Neural cell (in vitro differentiated cells): ENCODE data around the gene CDR2. TPM values are rescaled to one million over a fixed set of nuclear protein-coding genes. Genes with fewer than 3 reads are reported as not detected.

Experiments used
- H2AFZ ChIP-seq: fragments of 200-600, 300-800 bp; sonication (generic), shearing (Covaris generic); 2 replicates; pipeline ENCODE4 v1.6.0; 2014; ENCODE audit warnings: low read depth, mild to moderate bottlenecking, antibody characterized with exemption, low read length, moderate library complexity
- H3F3A ChIP-seq: fragments of 200-600 bp; shearing (Covaris generic); 2 replicates; pipeline ENCODE4 v1.6.1; 2016; ENCODE audit warnings: mild to moderate bottlenecking, moderate library complexity, mixed read lengths, antibody characterized with exemption, low read length; ENCODE audit not compliant: insufficient read depth, poor library complexity, severe bottlenecking
- H3K27ac ChIP-seq: fragments of 200-600, 300-800 bp; sonication (generic), shearing (Covaris generic); 2 replicates; pipeline ENCODE4 v1.5.1; 2014; ENCODE audit warnings: mild to moderate bottlenecking, low read length, moderate library complexity
- H3K27me3 ChIP-seq: fragments of 300-800, 200-600 bp; sonication (generic), shearing (Covaris generic); 2 replicates; pipeline ENCODE4 v1.6.0; 2014; ENCODE audit warnings: mild to moderate bottlenecking, low read depth, low read length, moderate library complexity; ENCODE audit not compliant: insufficient read depth
- H3K36me3 ChIP-seq: fragments of 300-800, 200-600 bp; sonication (generic), shearing (Covaris generic); 2 replicates; pipeline ENCODE4 v1.5.1; 2014; ENCODE audit warnings: mild to moderate bottlenecking, antibody characterized with exemption, low read length, moderate library complexity; ENCODE audit not compliant: insufficient read depth
- H3K4me2 ChIP-seq: fragments of 300-800, 200-600 bp; sonication (generic), shearing (Covaris generic); 2 replicates; pipeline ENCODE4 v1.6.0; 2014; ENCODE audit warnings: mild to moderate bottlenecking, low read length
- H3K4me3 ChIP-seq: fragments of 300-800, 200-600 bp; sonication (generic), shearing (Covaris generic); 2 replicates; pipeline ENCODE4 v1.5.1; 2014; ENCODE audit warnings: mild to moderate bottlenecking, low read length, moderate library complexity
- H3K79me2 ChIP-seq: fragments of 200-600 bp; shearing (Covaris generic); replicated peaks from 2 replicates; pipeline ENCODE4 v1.6.0; 2014; ENCODE audit warnings: mild to moderate bottlenecking, low read length, moderate library complexity; ENCODE audit not compliant: insufficient read depth
- H3K9ac ChIP-seq: fragments of 300-800, 200-600 bp; sonication (generic), shearing (Covaris generic); 2 replicates; pipeline ENCODE4 v1.6.1; 2016; ENCODE audit warnings: mild to moderate bottlenecking, low read length, mixed read lengths
- H3K9me2 ChIP-seq: fragments of 200-600 bp; shearing (Covaris generic); 2 replicates; pipeline ENCODE4 v1.6.1; 2016; ENCODE audit warnings: mild to moderate bottlenecking, low read length, mixed read lengths; ENCODE audit not compliant: insufficient read depth
- H3K9me3 ChIP-seq: fragments of 200-600, 300-800 bp; sonication (generic), shearing (Covaris generic); 2 replicates; pipeline ENCODE4 v1.6.1; 2016; ENCODE audit warnings: mild to moderate bottlenecking, mixed run types, low read length, moderate library complexity, mixed read lengths
- H4K20me1 ChIP-seq: fragments of 200-600 bp; shearing (Covaris generic); 2 replicates; pipeline ENCODE4 v1.6.1; 2016; ENCODE audit warnings: mild to moderate bottlenecking, mixed run types; ENCODE audit not compliant: insufficient read depth
- EP300 ChIP-seq: fragments of 450-650 bp; conservative IDR thresholded peaks from 2 replicates; pipeline ENCODE4 v1.6.1; 2014; ENCODE audit warnings: antibody characterized with exemption, mild to moderate bottlenecking, moderate library complexity; ENCODE audit not compliant: poor library complexity, severe bottlenecking
- EZH2 ChIP-seq: fragments of 200-600, 300-800 bp; shearing (Covaris generic), sonication (generic); IDR thresholded peaks from 2 replicates; pipeline ENCODE4 v1.6.1; 2014; ENCODE audit warnings: antibody characterized with exemption, low read length, borderline replicate concordance, mild to moderate bottlenecking; ENCODE audit not compliant: insufficient read depth, poor library complexity, severe bottlenecking
- MXI1 ChIP-seq: fragments of 450-650 bp; conservative IDR thresholded peaks from 2 replicates; pipeline ENCODE4 v1.6.1; 2014; ENCODE audit warnings: antibody characterized with exemption, mild to moderate bottlenecking; ENCODE audit not compliant: poor library complexity, severe bottlenecking
- POLR2AphosphoS5 ChIP-seq: IDR thresholded peaks from 2 replicates; pipeline ENCODE4 v1.6.1; 2012
- RAD21 ChIP-seq: fragments of 450-650 bp; conservative IDR thresholded peaks from 2 replicates; pipeline ENCODE4 v1.6.1; 2014; ENCODE audit warnings: antibody characterized with exemption, mild to moderate bottlenecking, moderate library complexity
- REST ChIP-seq: IDR thresholded peaks from 2 replicates; pipeline ENCODE4 v1.6.1; 2012; ENCODE audit warnings: borderline replicate concordance
- SMC3 ChIP-seq: fragments of 450-650 bp; conservative IDR thresholded peaks from 2 replicates; pipeline ENCODE4 v1.6.1; 2014; ENCODE audit warnings: antibody characterized with exemption, mild to moderate bottlenecking, moderate library complexity; ENCODE audit not compliant: poor library complexity
- TAF1 ChIP-seq: IDR thresholded peaks from 2 replicates; pipeline ENCODE4 v1.6.1; 2012; ENCODE audit warnings: low read depth
- polyA plus RNA-seq: library from polyadenylated mRNA; depleted of rRNA; stranded (reverse); fragments of >200 nt; gene quantifications from 2 replicates; pipeline ENCODE4 v1.2.3, GENCODE V29; 2014
- TF ChIP-seq, protein P1 (sequence below): fragments of 450-650 bp; IDR thresholded peaks from 2 replicates; pipeline ENCODE4 v1.5.1; 2014; ENCODE audit warnings: antibody characterized with exemption, mild to moderate bottlenecking, moderate library complexity; ENCODE audit not compliant: poor library complexity, severe bottlenecking

Gene CDR2
- polyA plus RNA-seq, 1 donor from 2014 or later = 17.8 TPM

DNA sequence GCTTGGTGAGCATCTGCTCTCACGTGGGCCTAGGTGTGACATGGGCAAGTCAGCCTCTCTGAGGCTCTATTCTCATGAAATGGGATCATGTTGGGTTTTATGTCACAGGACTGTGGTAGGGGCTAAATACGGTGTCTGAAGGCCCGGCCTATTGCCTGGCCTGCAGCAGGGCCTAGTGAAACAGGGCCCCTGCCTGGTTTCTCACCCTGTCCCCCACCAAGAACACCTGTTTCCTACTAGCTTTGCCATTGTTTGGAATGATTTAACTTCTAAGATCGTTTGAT, 48.1 kb downstream of the CDR2 start:
- no peak for TF ChIP-seq RAD21
- TF ChIP-seq SMC3 = no peak
- no peak for TF ChIP-seq REST
- no peak for TF ChIP-seq POLR2AphosphoS5
- TF ChIP-seq EP300 = no peak
- TF ChIP-seq EZH2 = no peak
- no peak for TF ChIP-seq TAF1
- no peak for TF ChIP-seq MXI1
- TF ChIP-seq, protein P1, sequence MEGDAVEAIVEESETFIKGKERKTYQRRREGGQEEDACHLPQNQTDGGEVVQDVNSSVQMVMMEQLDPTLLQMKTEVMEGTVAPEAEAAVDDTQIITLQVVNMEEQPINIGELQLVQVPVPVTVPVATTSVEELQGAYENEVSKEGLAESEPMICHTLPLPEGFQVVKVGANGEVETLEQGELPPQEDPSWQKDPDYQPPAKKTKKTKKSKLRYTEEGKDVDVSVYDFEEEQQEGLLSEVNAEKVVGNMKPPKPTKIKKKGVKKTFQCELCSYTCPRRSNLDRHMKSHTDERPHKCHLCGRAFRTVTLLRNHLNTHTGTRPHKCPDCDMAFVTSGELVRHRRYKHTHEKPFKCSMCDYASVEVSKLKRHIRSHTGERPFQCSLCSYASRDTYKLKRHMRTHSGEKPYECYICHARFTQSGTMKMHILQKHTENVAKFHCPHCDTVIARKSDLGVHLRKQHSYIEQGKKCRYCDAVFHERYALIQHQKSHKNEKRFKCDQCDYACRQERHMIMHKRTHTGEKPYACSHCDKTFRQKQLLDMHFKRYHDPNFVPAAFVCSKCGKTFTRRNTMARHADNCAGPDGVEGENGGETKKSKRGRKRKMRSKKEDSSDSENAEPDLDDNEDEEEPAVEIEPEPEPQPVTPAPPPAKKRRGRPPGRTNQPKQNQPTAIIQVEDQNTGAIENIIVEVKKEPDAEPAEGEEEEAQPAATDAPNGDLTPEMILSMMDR = no peak
- Histone ChIP-seq H3K79me2 (no peaks in the 10 kb centered on the region), H3K9me2 (no peaks in the 10 kb centered on the region), H3K36me3 (no peaks in the 10 kb centered on the region), H3F3A (no peaks in the 10 kb centered on the region), H2AFZ (no peak overlapping the region), H4K20me1 (no peaks in the 10 kb centered on the region), H3K27ac (no peak overlapping the region), H3K4me3 (no peak overlapping the region), H3K9me3 (no peaks in the 10 kb centered on the region), H3K27me3 (no peaks in the 10 kb centered on the region), H3K4me2 (no peak overlapping the region), H3K9ac (no peak overlapping the region)

- no peaks in the 10 kb centered on the region for H3K79me2 ChIP-seq
- no peaks in the 10 kb centered on the region for H4K20me1 ChIP-seq
These were observed 48.6 kb downstream of the CDR2 start for GRCh38 chr16:22325598-22326368.

More at GRCh38 chr16:22325598-22326368, 48.6 kb downstream of the CDR2 start:
- Histone ChIP-seq H3F3A (no peaks in the 10 kb centered on the region), H3K9me3 (no peaks in the 10 kb centered on the region), H3K4me2 (no peak overlapping the region), H2AFZ (no peak overlapping the region), H3K27ac (no peak overlapping the region), H3K36me3 (no peaks in the 10 kb centered on the region), H3K27me3 (no peaks in the 10 kb centered on the region), H3K4me3 (no peak overlapping the region), H3K9me2 (no peaks in the 10 kb centered on the region), H3K9ac (no peak overlapping the region)
- no peak for TF ChIP-seq RAD21
- TF ChIP-seq REST = no peak
